ENCODE results near the gene AUNIP.

DNA sequence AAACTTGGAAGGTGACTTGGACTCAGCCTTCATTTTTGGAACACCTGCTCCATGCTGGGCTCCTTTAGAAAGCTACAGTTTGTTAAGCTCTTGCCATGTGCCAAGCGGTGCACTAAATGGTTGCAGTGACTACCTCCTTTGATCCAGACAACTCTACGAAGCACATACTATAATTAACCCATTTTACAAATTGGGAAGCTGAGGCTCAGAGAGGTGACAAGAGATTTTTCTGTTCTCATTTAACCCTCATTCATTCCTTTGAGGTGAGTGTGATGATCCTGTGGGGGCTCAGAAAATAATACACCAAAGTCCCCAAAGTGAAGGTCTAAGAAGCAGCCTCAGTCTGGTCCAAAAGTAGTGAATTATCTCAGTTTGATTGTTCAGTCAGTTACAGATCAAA lies 17.9 kb upstream of the AUNIP start:
- TF ChIP-seq CTCF (conservative IDR thresholded peaks at IDR 0.05; ENCODE audit: low read depth in 2 of 2) = no peak
- TF ChIP-seq REST (IDR thresholded peaks at IDR 0.05; ENCODE audit: unreplicated experiment) = no peak
- no peak for TF ChIP-seq EZH2 (IDR thresholded peaks at IDR 0.05; ENCODE audit: low read depth, unreplicated experiment)
- TF ChIP-seq POLR2AphosphoS5 (IDR thresholded peaks at IDR 0.05; ENCODE audit: low read depth) = no peak
- TF ChIP-seq EZH2phosphoT487 (IDR thresholded peaks at IDR 0.05; ENCODE audit: unreplicated experiment) = no peak
- no peak for TF ChIP-seq NANOG (IDR thresholded peaks at IDR 0.05; ENCODE audit: borderline replicate concordance)
- TF ChIP-seq ZNF114 (CRISPR knock-in tag; IDR thresholded peaks at IDR 0.05) = no peak
- no peak for TF ChIP-seq JUNB (IDR thresholded peaks at IDR 0.05; ENCODE audit: unreplicated experiment)
- no peak for TF ChIP-seq CREB1 (CRISPR knock-in tag; IDR thresholded peaks at IDR 0.05; ENCODE audit: low read depth)
- TF ChIP-seq ZNF331 (CRISPR knock-in tag; IDR thresholded peaks at IDR 0.05; ENCODE audit: low read depth) = no peak
- no peak for TF ChIP-seq ETS1 (IDR thresholded peaks at IDR 0.05)
- no peak for TF ChIP-seq STAT1 (IDR thresholded peaks at IDR 0.05; ENCODE audit: unreplicated experiment)
- TF ChIP-seq, protein P1, sequence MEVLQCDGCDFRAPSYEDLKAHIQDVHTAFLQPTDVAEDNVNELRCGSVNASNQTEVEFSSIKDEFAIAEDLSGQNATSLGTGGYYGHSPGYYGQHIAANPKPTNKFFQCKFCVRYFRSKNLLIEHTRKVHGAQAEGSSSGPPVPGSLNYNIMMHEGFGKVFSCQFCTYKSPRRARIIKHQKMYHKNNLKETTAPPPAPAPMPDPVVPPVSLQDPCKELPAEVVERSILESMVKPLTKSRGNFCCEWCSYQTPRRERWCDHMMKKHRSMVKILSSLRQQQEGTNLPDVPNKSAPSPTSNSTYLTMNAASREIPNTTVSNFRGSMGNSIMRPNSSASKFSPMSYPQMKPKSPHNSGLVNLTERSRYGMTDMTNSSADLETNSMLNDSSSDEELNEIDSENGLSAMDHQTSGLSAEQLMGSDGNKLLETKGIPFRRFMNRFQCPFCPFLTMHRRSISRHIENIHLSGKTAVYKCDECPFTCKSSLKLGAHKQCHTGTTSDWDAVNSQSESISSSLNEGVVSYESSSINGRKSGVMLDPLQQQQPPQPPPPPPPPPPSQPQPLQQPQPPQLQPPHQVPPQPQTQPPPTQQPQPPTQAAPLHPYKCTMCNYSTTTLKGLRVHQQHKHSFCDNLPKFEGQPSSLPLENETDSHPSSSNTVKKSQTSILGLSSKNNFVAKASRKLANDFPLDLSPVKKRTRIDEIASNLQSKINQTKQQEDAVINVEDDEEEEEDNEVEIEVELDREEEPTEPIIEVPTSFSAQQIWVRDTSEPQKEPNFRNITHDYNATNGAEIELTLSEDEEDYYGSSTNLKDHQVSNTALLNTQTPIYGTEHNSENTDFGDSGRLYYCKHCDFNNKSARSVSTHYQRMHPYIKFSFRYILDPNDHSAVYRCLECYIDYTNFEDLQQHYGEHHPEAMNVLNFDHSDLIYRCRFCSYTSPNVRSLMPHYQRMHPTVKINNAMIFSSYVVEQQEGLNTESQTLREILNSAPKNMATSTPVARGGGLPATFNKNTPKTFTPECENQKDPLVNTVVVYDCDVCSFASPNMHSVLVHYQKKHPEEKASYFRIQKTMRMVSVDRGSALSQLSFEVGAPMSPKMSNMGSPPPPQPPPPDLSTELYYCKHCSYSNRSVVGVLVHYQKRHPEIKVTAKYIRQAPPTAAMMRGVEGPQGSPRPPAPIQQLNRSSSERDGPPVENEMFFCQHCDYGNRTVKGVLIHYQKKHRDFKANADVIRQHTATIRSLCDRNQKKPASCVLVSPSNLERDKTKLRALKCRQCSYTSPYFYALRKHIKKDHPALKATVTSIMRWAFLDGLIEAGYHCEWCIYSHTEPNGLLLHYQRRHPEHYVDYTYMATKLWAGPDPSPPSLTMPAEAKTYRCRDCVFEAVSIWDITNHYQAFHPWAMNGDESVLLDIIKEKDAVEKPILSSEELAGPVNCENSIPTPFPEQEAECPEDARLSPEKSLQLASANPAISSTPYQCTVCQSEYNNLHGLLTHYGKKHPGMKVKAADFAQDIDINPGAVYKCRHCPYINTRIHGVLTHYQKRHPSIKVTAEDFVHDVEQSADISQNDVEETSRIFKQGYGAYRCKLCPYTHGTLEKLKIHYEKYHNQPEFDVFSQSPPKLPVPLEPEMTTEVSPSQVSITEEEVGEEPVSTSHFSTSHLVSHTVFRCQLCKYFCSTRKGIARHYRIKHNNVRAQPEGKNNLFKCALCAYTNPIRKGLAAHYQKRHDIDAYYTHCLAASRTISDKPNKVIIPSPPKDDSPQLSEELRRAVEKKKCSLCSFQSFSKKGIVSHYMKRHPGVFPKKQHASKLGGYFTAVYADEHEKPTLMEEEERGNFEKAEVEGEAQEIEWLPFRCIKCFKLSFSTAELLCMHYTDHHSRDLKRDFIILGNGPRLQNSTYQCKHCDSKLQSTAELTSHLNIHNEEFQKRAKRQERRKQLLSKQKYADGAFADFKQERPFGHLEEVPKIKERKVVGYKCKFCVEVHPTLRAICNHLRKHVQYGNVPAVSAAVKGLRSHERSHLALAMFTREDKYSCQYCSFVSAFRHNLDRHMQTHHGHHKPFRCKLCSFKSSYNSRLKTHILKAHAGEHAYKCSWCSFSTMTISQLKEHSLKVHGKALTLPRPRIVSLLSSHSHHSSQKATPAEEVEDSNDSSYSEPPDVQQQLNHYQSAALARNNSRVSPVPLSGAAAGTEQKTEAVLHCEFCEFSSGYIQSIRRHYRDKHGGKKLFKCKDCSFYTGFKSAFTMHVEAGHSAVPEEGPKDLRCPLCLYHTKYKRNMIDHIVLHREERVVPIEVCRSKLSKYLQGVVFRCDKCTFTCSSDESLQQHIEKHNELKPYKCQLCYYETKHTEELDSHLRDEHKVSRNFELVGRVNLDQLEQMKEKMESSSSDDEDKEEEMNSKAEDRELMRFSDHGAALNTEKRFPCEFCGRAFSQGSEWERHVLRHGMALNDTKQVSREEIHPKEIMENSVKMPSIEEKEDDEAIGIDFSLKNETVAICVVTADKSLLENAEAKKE (CRISPR knock-in tag; IDR thresholded peaks at IDR 0.05) = no peak

Measured in GM23338 (cell line).